ENCODE measurements around the gene CLUH. TPM values are rescaled to one million over a fixed set of nuclear protein-coding genes. Genes with fewer than 3 reads are reported as not detected.

The CLUH gene
- total RNA-seq, 2 donors from 2014 or later = 55.5 to 61.8 TPM

- peaks cover 47% of the 10 kb centered on the region for H3K36me3 ChIP-seq (ENCODE audit: control insufficient read depth, insufficient read depth, low read length)
- DNase-seq = peak; percentile 72
- Mint-ChIP-seq H3K36me3 (ENCODE audit: low read depth) (peaks cover 33% of the 10 kb centered on the region), H3K27ac (no peak overlapping the region), H3K9me3 (no peaks in the 10 kb centered on the region), H3K4me1 (peaks cover 30% of the 10 kb centered on the region), H3K4me3 (no peak overlapping the region), H3K27me3 (ENCODE audit: insufficient read depth) (no peaks in the 10 kb centered on the region)
- H3K27ac ChIP-seq (ENCODE audit: low read depth, low read length) = no peak overlapping the region
- H3K27me3 ChIP-seq (ENCODE audit: control insufficient read depth, insufficient read depth, low read length, poor library complexity, severe bottlenecking) = no peaks in the 10 kb centered on the region
- no peaks in the 10 kb centered on the region for H3K4me1 ChIP-seq (ENCODE audit: control insufficient read depth, insufficient read depth, low read length)
- TF ChIP-seq CTCF (conservative IDR thresholded peaks at IDR 0.05) = no peak
- no peak overlapping the region for H3K9ac ChIP-seq (ENCODE audit: extremely low read depth, low read length, poor library complexity, severe bottlenecking)
- no peaks in the 10 kb centered on the region for H3K9me3 ChIP-seq (ENCODE audit: control insufficient read depth, low read length)
- 92 to 95% methylated on average over 10 to 15 of the region's 15 CpGs for WGBS, 2 experiments (ENCODE audit: insufficient coverage in 1 of 2, insufficient read length in 1 of 2)
- H3K4me3 ChIP-seq (ENCODE audit: low read length) = no peak overlapping the region
Observed at GRCh38 chr17:2685696-2686095, 25.9 kb downstream of the CLUH start.

GRCh38 chr17:2684549-2684948, 27.0 kb downstream of the CLUH start:
- 95% methylated on average over 11 to 16 of the region's 18 CpGs for WGBS, 2 experiments (ENCODE audit: insufficient coverage in 1 of 2, insufficient read length in 1 of 2)
- peak; percentile 53 for DNase-seq
- H3K27ac Mint-ChIP-seq = peak overlapping the region; percentile 45

GRCh38 chr17:2683912-2684311, 27.7 kb downstream of the CLUH start:
- 86 to 90% methylated on average over 7 to 8 of the region's 8 CpGs for WGBS, 2 experiments (ENCODE audit: insufficient coverage in 1 of 2, insufficient read length in 1 of 2)
- Histone ChIP-seq H3K4me1 (ENCODE audit: control insufficient read depth, insufficient read depth, low read length) (no peaks in the 10 kb centered on the region), H3K27me3 (ENCODE audit: control insufficient read depth, insufficient read depth, low read length, poor library complexity, severe bottlenecking) (no peaks in the 10 kb centered on the region), H3K27ac (ENCODE audit: low read depth, low read length) (no peak overlapping the region), H3K36me3 (ENCODE audit: control insufficient read depth, insufficient read depth, low read length) (peaks cover 65% of the 10 kb centered on the region), H3K9ac (ENCODE audit: extremely low read depth, low read length, poor library complexity, severe bottlenecking) (no peak overlapping the region), H3K4me3 (ENCODE audit: low read length) (no peak overlapping the region), H3K9me3 (ENCODE audit: control insufficient read depth, low read length) (no peaks in the 10 kb centered on the region)
- DNase-seq = peak; percentile 45
- H3K36me3 Mint-ChIP-seq (ENCODE audit: low read depth) = peaks cover 49% of the 10 kb centered on the region
- peaks cover 26% of the 10 kb centered on the region for H3K4me1 Mint-ChIP-seq
- H3K4me3 Mint-ChIP-seq = no peak overlapping the region
- H3K27ac Mint-ChIP-seq = peak overlapping the region; percentile 28
- TF ChIP-seq CTCF (conservative IDR thresholded peaks at IDR 0.05) = no peak
- no peaks in the 10 kb centered on the region for H3K27me3 Mint-ChIP-seq (ENCODE audit: insufficient read depth)
- no peaks in the 10 kb centered on the region for H3K9me3 Mint-ChIP-seq

More at GRCh38 chr17:2684549-2684948, 27.0 kb downstream of the CLUH start:
- Histone ChIP-seq H3K36me3 (ENCODE audit: control insufficient read depth, insufficient read depth, low read length) (peaks cover 59% of the 10 kb centered on the region), H3K27me3 (ENCODE audit: control insufficient read depth, insufficient read depth, low read length, poor library complexity, severe bottlenecking) (no peaks in the 10 kb centered on the region), H3K27ac (ENCODE audit: low read depth, low read length) (no peak overlapping the region), H3K9ac (ENCODE audit: extremely low read depth, low read length, poor library complexity, severe bottlenecking) (no peak overlapping the region), H3K4me1 (ENCODE audit: control insufficient read depth, insufficient read depth, low read length) (no peaks in the 10 kb centered on the region), H3K4me3 (ENCODE audit: low read length) (no peak overlapping the region), H3K9me3 (ENCODE audit: control insufficient read depth, low read length) (no peaks in the 10 kb centered on the region)
- peaks cover 44% of the 10 kb centered on the region for H3K36me3 Mint-ChIP-seq (ENCODE audit: low read depth)
- H3K4me3 Mint-ChIP-seq = no peak overlapping the region
- no peaks in the 10 kb centered on the region for H3K27me3 Mint-ChIP-seq (ENCODE audit: insufficient read depth)
- TF ChIP-seq CTCF (conservative IDR thresholded peaks at IDR 0.05) = no peak
- no peaks in the 10 kb centered on the region for H3K9me3 Mint-ChIP-seq
- H3K4me1 Mint-ChIP-seq = peaks cover 30% of the 10 kb centered on the region

All from endodermal cell (in vitro differentiated cells).